Esophagus squamous epithelium (tissue), 5 donors: ENCODE data around the gene GOLPH3L. TPM values are rescaled to one million over a fixed set of nuclear protein-coding genes. Genes with fewer than 3 reads are reported as not detected.
A peak's percentile ranks its signal among the peaks of the same experiment; 100 is the strongest.
"Not testable (repeated sequence)": the region's sequence is repeated elsewhere in the genome, so short reads cannot be mapped to it uniquely, and the experiment has no call there.

ENCODE experiments used
- DNase-seq: peaks from one replicate; lab custom pipeline; 2025; lab: John Stamatoyannopoulos, UW
- H3K27ac ChIP-seq, 4 donors: fragments of 200-600 bp; sonication (generic); one replicate each; pipeline ENCODE4 v1.5.1; 2016 to 2019; ENCODE audit warnings: mild to moderate bottlenecking in 1 of 4
- H3K27me3 ChIP-seq, 4 donors: fragments of 200-600 bp; sonication (generic); 1 replicate in 3 of 4; 2 replicates in 1 of 4; pipeline versions ENCODE4 v1.5.1 to v1.6.0; 2017 to 2021; ENCODE audit warnings: antibody characterized with exemption in 1 of 4
- H3K36me3 ChIP-seq, 3 donors: fragments of 200-600 bp; sonication (generic); one replicate each; pipeline ENCODE4 v1.5.1; 2016 to 2019
- H3K4me1 ChIP-seq, 3 donors: fragments of 200-600 bp; sonication (generic); one replicate each; pipeline ENCODE4 v1.5.1; 2017 to 2019
- H3K4me3 ChIP-seq, 4 donors: fragments of 200-600 bp; sonication (generic); 1 replicate in 3 of 4; 2 replicates in 1 of 4; pipeline ENCODE4 v1.5.1; 2016 to 2019; ENCODE audit warnings: mild to moderate bottlenecking in 2 of 4, moderate library complexity in 1 of 4
- H3K9me3 ChIP-seq, 3 donors: fragments of 200-600 bp; sonication (generic); one replicate each; pipeline ENCODE4 v1.5.1; 2016 to 2019
- POLR2A ChIP-seq, 4 donors: fragments of 450-650 bp; IDR thresholded peaks; one replicate each; pipeline ENCODE4 v1.6.1; 2017; ENCODE audit warnings: antibody characterized with exemption in 4 of 4, mild to moderate bottlenecking in 4 of 4, moderate library complexity in 3 of 4
- WGBS, 2 donors: methylation state at CpG; one replicate each; pipeline ENCODE4 v1.1.5; 2018; 5-methylcytosine and 5-hydroxymethylcytosine counted together
- intact Hi-C: fragments of 100-400 bp; cut with DNase I; formaldehyde crosslinking; loops from one replicate; pipeline ENCODE4 v1.15.0; 2022
- total RNA-seq, 4 donors: library from RNA; depleted of rRNA; stranded (reverse); fragments of >200 nt; gene quantifications; one replicate each; pipeline ENCODE4 v1.1.0, GENCODE V29; 2016
- TF ChIP-seq, protein P1 (sequence below), 6 experiments: fragments of 450-650 bp in 4 of 6; fragments of 200-600 bp in 2 of 6; sonication (generic) in 2 of 6; IDR thresholded peaks; one replicate each; pipeline ENCODE4 v1.5.1; 2016 to 2019; ENCODE audit warnings: antibody characterized with exemption in 6 of 6, mild to moderate bottlenecking in 4 of 6, moderate library complexity in 4 of 6
- donor health status: DM: yes; HTN: yes; CAD: no.

GOLPH3L gene
- total RNA-seq, 4 donors from 2014 or later = 26.1 to 38.6 (median 31.8) TPM

- intact Hi-C loops = no loop called here
- Histone ChIP-seq H3K4me1 (peaks cover 0 to 20% (median 0%) of the 10 kb centered on the region in 3 donors), H3K9me3 (no peaks in the 10 kb centered on the region), H3K27me3 (no peaks in the 10 kb centered on the region), H3K4me3 (no peak overlapping the region), H3K36me3 (peaks cover 0 to 71% (median 2%) of the 10 kb centered on the region in 3 donors), H3K27ac (no peak overlapping the region)
- DNase-seq = no peak
- WGBS, 2 donors = 81 to 87% methylated on average over 7 of the region's 7 CpGs
- TF ChIP-seq POLR2A (IDR thresholded peaks at IDR 0.05) = no peak
- TF ChIP-seq, protein P1, sequence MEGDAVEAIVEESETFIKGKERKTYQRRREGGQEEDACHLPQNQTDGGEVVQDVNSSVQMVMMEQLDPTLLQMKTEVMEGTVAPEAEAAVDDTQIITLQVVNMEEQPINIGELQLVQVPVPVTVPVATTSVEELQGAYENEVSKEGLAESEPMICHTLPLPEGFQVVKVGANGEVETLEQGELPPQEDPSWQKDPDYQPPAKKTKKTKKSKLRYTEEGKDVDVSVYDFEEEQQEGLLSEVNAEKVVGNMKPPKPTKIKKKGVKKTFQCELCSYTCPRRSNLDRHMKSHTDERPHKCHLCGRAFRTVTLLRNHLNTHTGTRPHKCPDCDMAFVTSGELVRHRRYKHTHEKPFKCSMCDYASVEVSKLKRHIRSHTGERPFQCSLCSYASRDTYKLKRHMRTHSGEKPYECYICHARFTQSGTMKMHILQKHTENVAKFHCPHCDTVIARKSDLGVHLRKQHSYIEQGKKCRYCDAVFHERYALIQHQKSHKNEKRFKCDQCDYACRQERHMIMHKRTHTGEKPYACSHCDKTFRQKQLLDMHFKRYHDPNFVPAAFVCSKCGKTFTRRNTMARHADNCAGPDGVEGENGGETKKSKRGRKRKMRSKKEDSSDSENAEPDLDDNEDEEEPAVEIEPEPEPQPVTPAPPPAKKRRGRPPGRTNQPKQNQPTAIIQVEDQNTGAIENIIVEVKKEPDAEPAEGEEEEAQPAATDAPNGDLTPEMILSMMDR (IDR thresholded peaks at IDR 0.05) = no peak
These were observed 33.6 kb downstream of the GOLPH3L start for GRCh38 chr1:150663321-150663720.

DNA sequence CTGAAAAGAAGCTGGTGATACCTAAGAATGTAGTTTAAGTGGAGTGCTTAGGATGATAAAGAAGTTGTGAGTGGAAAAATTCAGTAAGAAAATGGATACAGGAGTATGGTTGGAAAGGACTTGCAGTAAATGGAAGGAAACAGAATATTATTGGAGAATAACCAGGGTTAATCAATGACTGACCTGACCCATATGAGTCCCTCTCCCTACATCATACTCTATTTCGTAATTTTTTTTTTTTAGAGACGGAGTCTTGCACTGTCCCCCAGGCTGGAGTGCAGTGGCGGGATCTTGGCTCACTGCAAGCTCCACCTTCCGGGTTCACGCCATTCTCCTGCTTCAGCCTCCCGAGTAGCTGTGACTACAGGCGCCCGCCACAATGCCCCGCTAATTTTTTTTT lies 34.1 kb downstream of the GOLPH3L start:
- DNase-seq = no peak
- TF ChIP-seq, protein P1 (IDR thresholded peaks at IDR 0.05) = no peak
- TF ChIP-seq POLR2A (IDR thresholded peaks at IDR 0.05) = no peak
- H3K27me3 ChIP-seq = no peaks in the 10 kb centered on the region
- H3K4me3 ChIP-seq = no peak overlapping the region
- intact Hi-C loops = no loop called here
- no peak overlapping the region for H3K27ac ChIP-seq
- H3K36me3 ChIP-seq = peaks cover 0 to 74% (median 3%) of the 10 kb centered on the region in 3 donors
- peaks cover 0 to 20% (median 0%) of the 10 kb centered on the region in 3 donors for H3K4me1 ChIP-seq
- 92 to 94% methylated on average over 9 of the region's 9 CpGs for WGBS, 2 donors
- no peaks in the 10 kb centered on the region for H3K9me3 ChIP-seq

DNA sequence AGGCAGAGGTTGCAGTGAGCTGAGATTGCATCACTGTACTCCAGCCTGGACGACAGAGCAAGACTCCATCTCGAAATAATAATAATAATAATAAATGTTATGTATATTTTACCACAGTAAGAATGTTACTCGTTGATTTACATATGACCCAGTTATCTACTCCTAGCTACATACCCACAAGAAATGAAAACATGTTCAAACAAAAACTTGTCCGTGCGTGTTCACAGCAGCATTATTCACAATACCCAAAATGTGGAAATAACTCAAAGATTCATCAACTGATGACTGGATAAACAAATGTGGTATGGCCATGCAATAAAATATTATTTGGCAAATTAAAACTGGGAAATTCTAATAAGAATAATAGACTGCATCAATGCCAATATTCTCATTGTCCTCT lies 35.8 kb downstream of the GOLPH3L start:
- DNase-seq = no peak
- H3K36me3 ChIP-seq = peaks cover 0 to 78% (median 3%) of the 10 kb centered on the region in 3 donors
- TF ChIP-seq, protein P1 (IDR thresholded peaks at IDR 0.05) = no peak

GRCh38 chr1:150660584-150660983 lies 36.4 kb downstream of the GOLPH3L start:
- 82 to 85% methylated on average over 4 of the region's 4 CpGs for WGBS, 2 donors
- Histone ChIP-seq H3K4me1 (peaks cover 0 to 20% (median 0%) of the 10 kb centered on the region in 3 donors), H3K9me3 (no peaks in the 10 kb centered on the region), H3K27me3 (no peaks in the 10 kb centered on the region), H3K36me3 (peaks cover 0 to 81% (median 3%) of the 10 kb centered on the region in 3 donors), H3K27ac (peak overlapping the region in 1 of 4 donors; percentile 4), H3K4me3 (no peak overlapping the region)
- intact Hi-C loops = no loop called here
- no peak for DNase-seq
- TF ChIP-seq POLR2A (IDR thresholded peaks at IDR 0.05) = no peak
- TF ChIP-seq, protein P1 (IDR thresholded peaks at IDR 0.05) = no peak

More for the DNA sequence above, 35.8 kb downstream of the GOLPH3L start:
- Histone ChIP-seq H3K27ac (peak overlapping the region in 2 of 4 donors; percentile 12 to 34), H3K9me3 (no peaks in the 10 kb centered on the region), H3K27me3 (no peaks in the 10 kb centered on the region), H3K4me3 (no peak overlapping the region), H3K4me1 (peaks cover 0 to 20% (median 0%) of the 10 kb centered on the region in 3 donors)
- intact Hi-C loops = no loop called here
- WGBS, 2 donors = 47 to 66% methylated on average over 5 of the region's 5 CpGs

DNA sequence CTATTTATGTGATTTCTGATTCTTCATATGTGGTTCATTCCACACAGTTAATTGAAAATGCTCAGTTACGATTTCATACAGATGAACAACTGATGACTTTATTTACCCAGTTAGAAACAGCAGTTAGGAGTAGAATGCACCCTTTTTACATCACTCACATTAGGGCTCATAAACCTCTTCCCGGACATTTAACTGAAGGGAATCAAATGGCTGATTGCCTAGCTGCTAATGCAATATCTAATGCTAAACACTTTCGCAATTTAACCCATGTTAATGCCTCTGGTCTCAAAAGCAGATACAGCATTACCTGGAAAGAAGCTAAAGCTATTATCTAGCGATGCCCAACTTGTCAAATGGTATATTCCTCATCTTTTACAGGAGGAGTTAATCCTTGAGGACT lies 39.9 kb downstream of the GOLPH3L start:
- H3K4me3 ChIP-seq, H3K9me3 ChIP-seq, DNase-seq, intact Hi-C loops, H3K27ac ChIP-seq, H3K27me3 ChIP-seq: not testable (repeated sequence)
- 64 to 76% methylated on average over 4 of the region's 4 CpGs for WGBS, 2 donors
- peaks cover 0 to 24% (median 0%) of the 10 kb centered on the region in 3 donors for H3K4me1 ChIP-seq
- peaks cover 0 to 74% (median 3%) of the 10 kb centered on the region in 3 donors for H3K36me3 ChIP-seq

DNA sequence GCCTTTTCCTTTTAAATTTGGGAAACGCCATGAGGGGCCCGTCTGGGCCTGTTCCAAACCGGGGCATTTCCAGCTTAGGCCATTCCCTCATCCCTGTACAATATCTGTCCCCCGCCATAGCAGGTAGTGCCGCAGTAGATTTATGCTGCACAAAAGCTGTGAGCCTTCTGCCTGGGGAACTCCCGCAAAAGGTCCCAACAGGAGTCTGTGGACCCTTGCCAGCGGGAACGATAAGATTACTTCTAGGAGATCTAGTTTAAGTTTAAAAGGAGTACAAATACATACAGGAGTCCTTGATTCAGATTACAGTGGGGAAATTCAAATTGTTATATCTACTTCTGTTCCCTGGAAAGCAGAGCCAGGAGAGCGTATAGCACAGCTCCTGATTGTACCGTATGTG lies 42.3 kb downstream of the GOLPH3L start:
- DNase-seq, H3K4me3 ChIP-seq, intact Hi-C loops, H3K27me3 ChIP-seq, H3K27ac ChIP-seq, H3K9me3 ChIP-seq: not testable (repeated sequence)
- H3K4me1 ChIP-seq = peaks cover 0 to 22% (median 0%) of the 10 kb centered on the region in 3 donors
- H3K36me3 ChIP-seq = peaks cover 0 to 64% (median 3%) of the 10 kb centered on the region in 3 donors
- 63 to 82% methylated on average over 9 to 10 of the region's 10 CpGs for WGBS, 2 donors
